ENCODE measurements around the gene EMD.
A peak's percentile ranks its signal among the peaks of the same experiment; 100 is the strongest.
"Not testable (repeated sequence)": the region's sequence is repeated elsewhere in the genome, so short reads cannot be mapped to it uniquely, and the experiment has no call there.

EMD gene

GRCh38 chrX:154378799-154379568 lies at the start of gene EMD:
Gene EMD (plus strand): TSS chrX:154379295. CDS start chrX:154379485, 190 bp downstream.
- Mint-ChIP-seq H3K27me3 (no peaks in the 10 kb centered on the region), H3K4me1 (peaks cover 12% of the 10 kb centered on the region), H3K4me3 (peak within 1 kb of the TSS; percentile 93), H3K9me3 (no peaks in the 10 kb centered on the region), H3K36me3 (peaks cover 6% of the 10 kb centered on the region), H3K27ac (peak within 1 kb of the TSS; percentile 77)

GRCh38 chrX:154332561-154332960 lies 46.5 kb upstream of the EMD start:
- Mint-ChIP-seq H3K9me3 (no peaks in the 10 kb centered on the region), H3K36me3 (no peaks in the 10 kb centered on the region), H3K27me3 (no peaks in the 10 kb centered on the region), H3K27ac (no peak overlapping the region), H3K4me1 (peaks cover 40% of the 10 kb centered on the region), H3K4me3 (no peak overlapping the region)

GRCh38 chrX:154333116-154333515 lies 46.0 kb upstream of the EMD start:
- no peak overlapping the region for H3K4me3 Mint-ChIP-seq
- H3K27ac Mint-ChIP-seq: no peak overlapping the region
- H3K4me1 Mint-ChIP-seq: peaks cover 35% of the 10 kb centered on the region
- H3K27me3 Mint-ChIP-seq: no peaks in the 10 kb centered on the region
- no peaks in the 10 kb centered on the region for H3K36me3 Mint-ChIP-seq
- H3K9me3 Mint-ChIP-seq: no peaks in the 10 kb centered on the region

- no peak overlapping the region for H3K4me3 Mint-ChIP-seq
- no peaks in the 10 kb centered on the region for H3K27me3 Mint-ChIP-seq
- no peaks in the 10 kb centered on the region for H3K36me3 Mint-ChIP-seq
- H3K9me3 Mint-ChIP-seq: no peaks in the 10 kb centered on the region
- peaks cover 30% of the 10 kb centered on the region for H3K4me1 Mint-ChIP-seq
- H3K27ac Mint-ChIP-seq: peak overlapping the region; percentile 83
Observed at GRCh38 chrX:154333837-154334271, 45.2 kb upstream of the EMD start.

- H3K9me3 Mint-ChIP-seq: no peaks in the 10 kb centered on the region
- H3K4me3 Mint-ChIP-seq: no peak overlapping the region
- H3K4me1 Mint-ChIP-seq: peaks cover 26% of the 10 kb centered on the region
- no peaks in the 10 kb centered on the region for H3K27me3 Mint-ChIP-seq
- no peaks in the 10 kb centered on the region for H3K36me3 Mint-ChIP-seq
- peak overlapping the region; percentile 26 for H3K27ac Mint-ChIP-seq
Observed at GRCh38 chrX:154334496-154334895, 44.6 kb upstream of the EMD start.

- not testable (repeated sequence) for H3K4me3 Mint-ChIP-seq, H3K27me3 Mint-ChIP-seq, H3K9me3 Mint-ChIP-seq, H3K36me3 Mint-ChIP-seq, H3K4me1 Mint-ChIP-seq, H3K27ac Mint-ChIP-seq
Observed at GRCh38 chrX:154341399-154342298, 37.4 kb upstream of the EMD start.

- not testable (repeated sequence) for H3K27me3 Mint-ChIP-seq, H3K4me3 Mint-ChIP-seq, H3K36me3 Mint-ChIP-seq, H3K4me1 Mint-ChIP-seq, H3K27ac Mint-ChIP-seq, H3K9me3 Mint-ChIP-seq
Observed at GRCh38 chrX:154343063-154343462, 36.0 kb upstream of the EMD start.

GRCh38 chrX:154343620-154344019 lies 35.5 kb upstream of the EMD start:
- not testable (repeated sequence) for H3K4me3 Mint-ChIP-seq, H3K27me3 Mint-ChIP-seq, H3K9me3 Mint-ChIP-seq, H3K36me3 Mint-ChIP-seq, H3K27ac Mint-ChIP-seq
- H3K4me1 Mint-ChIP-seq: peaks cover 11% of the 10 kb centered on the region

- H3K27ac Mint-ChIP-seq: no peak overlapping the region
- H3K27me3 Mint-ChIP-seq: no peaks in the 10 kb centered on the region
- no peaks in the 10 kb centered on the region for H3K9me3 Mint-ChIP-seq
- no peaks in the 10 kb centered on the region for H3K36me3 Mint-ChIP-seq
- peaks cover 21% of the 10 kb centered on the region for H3K4me1 Mint-ChIP-seq
- H3K4me3 Mint-ChIP-seq: no peak overlapping the region
Observed at GRCh38 chrX:154348114-154348531, 31.0 kb upstream of the EMD start.

GRCh38 chrX:154348646-154349358 lies 30.3 kb upstream of the EMD start:
- Mint-ChIP-seq H3K36me3 (no peaks in the 10 kb centered on the region), H3K9me3 (no peaks in the 10 kb centered on the region), H3K27me3 (no peaks in the 10 kb centered on the region), H3K4me3 (no peak overlapping the region), H3K27ac (no peak overlapping the region), H3K4me1 (peaks cover 21% of the 10 kb centered on the region)

- Mint-ChIP-seq H3K27ac (no peak overlapping the region), H3K27me3 (no peaks in the 10 kb centered on the region)
Observed at GRCh38 chrX:154349359-154349935, 29.6 kb upstream of the EMD start.

GRCh38 chrX:154349979-154350378 lies 29.1 kb upstream of the EMD start:
- Mint-ChIP-seq H3K4me3 (no peak overlapping the region), H3K4me1 (peaks cover 23% of the 10 kb centered on the region), H3K36me3 (no peaks in the 10 kb centered on the region), H3K27me3 (no peaks in the 10 kb centered on the region), H3K27ac (no peak overlapping the region), H3K9me3 (no peaks in the 10 kb centered on the region)

More at GRCh38 chrX:154349359-154349935, 29.6 kb upstream of the EMD start:
- Mint-ChIP-seq H3K36me3 (no peaks in the 10 kb centered on the region), H3K4me3 (no peak overlapping the region), H3K4me1 (peaks cover 23% of the 10 kb centered on the region), H3K9me3 (no peaks in the 10 kb centered on the region)

- Mint-ChIP-seq H3K27ac (no peak overlapping the region), H3K4me1 (peaks cover 23% of the 10 kb centered on the region), H3K36me3 (no peaks in the 10 kb centered on the region), H3K27me3 (no peaks in the 10 kb centered on the region), H3K9me3 (no peaks in the 10 kb centered on the region), H3K4me3 (no peak overlapping the region)
Observed at GRCh38 chrX:154350429-154351182, 28.5 kb upstream of the EMD start.

- no peaks in the 10 kb centered on the region for H3K36me3 Mint-ChIP-seq
- no peaks in the 10 kb centered on the region for H3K9me3 Mint-ChIP-seq
- H3K27ac Mint-ChIP-seq: peak overlapping the region; percentile 80
- no peak overlapping the region for H3K4me3 Mint-ChIP-seq
- no peaks in the 10 kb centered on the region for H3K27me3 Mint-ChIP-seq
- H3K4me1 Mint-ChIP-seq: peaks cover 26% of the 10 kb centered on the region
Observed at GRCh38 chrX:154351183-154352011, 27.7 kb upstream of the EMD start.
